Measurements from ENCODE around the gene AKAP13.

- TF ChIP-seq CTCF (conservative IDR thresholded peaks at IDR 0.05; ENCODE audit: low read depth, low read length) = no peak
- no peak for TF ChIP-seq EZH2 (IDR thresholded peaks at IDR 0.05; ENCODE audit: borderline replicate concordance, low read depth, low read length, poor library complexity, severe bottlenecking)
These were observed 94.9 kb downstream of the AKAP13 start for GRCh38 chr15:85475317-85475701.

Data from A673 (cell line).